ENCODE measurements around the gene PPFIBP1.

The PPFIBP1 gene

DNA sequence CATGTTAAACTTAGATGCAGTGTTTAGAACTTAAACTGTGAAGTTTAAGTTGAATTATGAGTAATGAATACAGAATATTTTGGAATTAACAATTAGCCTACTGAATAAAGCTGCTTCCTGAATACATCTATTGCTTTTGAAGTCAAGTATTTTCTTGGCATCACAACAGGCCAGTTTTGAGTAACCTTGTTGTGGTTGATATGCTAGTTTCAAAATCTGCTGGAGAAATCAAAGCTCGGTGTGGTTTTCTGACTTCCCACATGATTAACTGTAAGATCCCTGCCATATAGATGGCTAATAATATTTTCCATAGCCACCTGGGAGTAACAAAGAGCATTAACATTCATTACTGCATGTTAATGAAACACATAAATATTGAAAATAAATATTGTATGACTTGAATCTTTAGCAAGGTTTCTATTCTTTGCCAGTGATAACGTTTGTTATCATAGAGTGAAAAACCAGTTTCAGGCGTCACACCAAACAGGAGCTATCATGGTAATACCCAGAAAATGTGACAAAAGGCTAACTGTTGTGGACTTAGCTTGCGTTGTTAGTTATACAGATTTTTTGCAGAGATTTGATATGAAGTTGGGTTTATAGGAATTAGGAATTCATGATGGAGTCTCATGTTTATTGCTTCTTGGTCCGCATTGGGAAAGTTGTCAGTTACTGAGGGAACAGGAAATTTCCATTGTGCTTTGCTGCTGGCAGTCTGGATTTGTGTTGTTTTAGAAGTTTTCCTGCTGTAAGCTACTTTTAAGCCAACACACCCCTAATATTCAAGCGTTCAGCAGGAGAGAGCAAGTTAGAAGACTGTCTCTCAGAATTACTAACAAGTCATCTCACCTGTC, 32.1 kb downstream of the PPFIBP1 start:
- H3K4me1 ChIP-seq (ENCODE audit: low read length): no peaks in the 10 kb centered on the region
- no peak overlapping the region for H3K9ac ChIP-seq (ENCODE audit: low read length)
- no peaks in the 10 kb centered on the region for H3K9me3 ChIP-seq (replicated peaks; ENCODE audit: insufficient read depth, low read length)
- no peaks in the 10 kb centered on the region for H3F3A ChIP-seq (ENCODE audit: insufficient read depth, low read length)
- H3K27ac ChIP-seq (ENCODE audit: low read length): no peak overlapping the region
- H3K79me2 ChIP-seq (ENCODE audit: low read length): no peaks in the 10 kb centered on the region
- H3K4me2 ChIP-seq (ENCODE audit: low read depth, low read length): no peak overlapping the region
- no peak overlapping the region for H2AFZ ChIP-seq (ENCODE audit: low read length)
- H4K20me1 ChIP-seq (ENCODE audit: insufficient read depth, low read length): no peaks in the 10 kb centered on the region
- no peaks in the 10 kb centered on the region for H3K9me2 ChIP-seq (replicated peaks; ENCODE audit: insufficient read depth, low read length)
- DNase-seq: no peak
- H3K4me3 ChIP-seq (ENCODE audit: low read length): no peak overlapping the region
- H3K36me3 ChIP-seq (replicated peaks; ENCODE audit: insufficient read depth, low read length): no peaks in the 10 kb centered on the region
- TF ChIP-seq, protein P1, sequence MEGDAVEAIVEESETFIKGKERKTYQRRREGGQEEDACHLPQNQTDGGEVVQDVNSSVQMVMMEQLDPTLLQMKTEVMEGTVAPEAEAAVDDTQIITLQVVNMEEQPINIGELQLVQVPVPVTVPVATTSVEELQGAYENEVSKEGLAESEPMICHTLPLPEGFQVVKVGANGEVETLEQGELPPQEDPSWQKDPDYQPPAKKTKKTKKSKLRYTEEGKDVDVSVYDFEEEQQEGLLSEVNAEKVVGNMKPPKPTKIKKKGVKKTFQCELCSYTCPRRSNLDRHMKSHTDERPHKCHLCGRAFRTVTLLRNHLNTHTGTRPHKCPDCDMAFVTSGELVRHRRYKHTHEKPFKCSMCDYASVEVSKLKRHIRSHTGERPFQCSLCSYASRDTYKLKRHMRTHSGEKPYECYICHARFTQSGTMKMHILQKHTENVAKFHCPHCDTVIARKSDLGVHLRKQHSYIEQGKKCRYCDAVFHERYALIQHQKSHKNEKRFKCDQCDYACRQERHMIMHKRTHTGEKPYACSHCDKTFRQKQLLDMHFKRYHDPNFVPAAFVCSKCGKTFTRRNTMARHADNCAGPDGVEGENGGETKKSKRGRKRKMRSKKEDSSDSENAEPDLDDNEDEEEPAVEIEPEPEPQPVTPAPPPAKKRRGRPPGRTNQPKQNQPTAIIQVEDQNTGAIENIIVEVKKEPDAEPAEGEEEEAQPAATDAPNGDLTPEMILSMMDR (IDR thresholded peaks at IDR 0.05; ENCODE audit: low read length): no peak
- TF ChIP-seq EZH2 (optimal IDR thresholded peaks at IDR 0.05; ENCODE audit: low read depth, low read length) (no peak), EZH2phosphoT487 (IDR thresholded peaks at IDR 0.05; ENCODE audit: low read length) (no peak)
- no peaks in the 10 kb centered on the region for H3K27me3 ChIP-seq (replicated peaks; ENCODE audit: insufficient read depth, low read length)

- Histone ChIP-seq H3K9me3 (replicated peaks; ENCODE audit: insufficient read depth, low read length) (no peaks in the 10 kb centered on the region), H3K4me1 (ENCODE audit: low read length) (no peaks in the 10 kb centered on the region), H3F3A (ENCODE audit: insufficient read depth, low read length) (no peaks in the 10 kb centered on the region), H3K4me2 (ENCODE audit: low read depth, low read length) (no peak overlapping the region), H3K27ac (ENCODE audit: low read length) (no peak overlapping the region), H3K79me2 (ENCODE audit: low read length) (no peaks in the 10 kb centered on the region), H3K27me3 (replicated peaks; ENCODE audit: insufficient read depth, low read length) (no peaks in the 10 kb centered on the region), H3K36me3 (replicated peaks; ENCODE audit: insufficient read depth, low read length) (no peaks in the 10 kb centered on the region), H4K20me1 (ENCODE audit: insufficient read depth, low read length) (no peaks in the 10 kb centered on the region), H3K4me3 (ENCODE audit: low read length) (no peak overlapping the region), H3K9me2 (replicated peaks; ENCODE audit: insufficient read depth, low read length) (no peaks in the 10 kb centered on the region), H2AFZ (ENCODE audit: low read length) (no peak overlapping the region), H3K9ac (ENCODE audit: low read length) (no peak overlapping the region)
- TF ChIP-seq EZH2phosphoT487 (IDR thresholded peaks at IDR 0.05; ENCODE audit: low read length) (no peak), EZH2 (optimal IDR thresholded peaks at IDR 0.05; ENCODE audit: low read depth, low read length) (no peak)
- TF ChIP-seq, protein P1 (IDR thresholded peaks at IDR 0.05; ENCODE audit: low read length): no peak
- no peak for DNase-seq
Measured at GRCh38 chr12:27560126-27560525, 36.1 kb downstream of the PPFIBP1 start.

DNA sequence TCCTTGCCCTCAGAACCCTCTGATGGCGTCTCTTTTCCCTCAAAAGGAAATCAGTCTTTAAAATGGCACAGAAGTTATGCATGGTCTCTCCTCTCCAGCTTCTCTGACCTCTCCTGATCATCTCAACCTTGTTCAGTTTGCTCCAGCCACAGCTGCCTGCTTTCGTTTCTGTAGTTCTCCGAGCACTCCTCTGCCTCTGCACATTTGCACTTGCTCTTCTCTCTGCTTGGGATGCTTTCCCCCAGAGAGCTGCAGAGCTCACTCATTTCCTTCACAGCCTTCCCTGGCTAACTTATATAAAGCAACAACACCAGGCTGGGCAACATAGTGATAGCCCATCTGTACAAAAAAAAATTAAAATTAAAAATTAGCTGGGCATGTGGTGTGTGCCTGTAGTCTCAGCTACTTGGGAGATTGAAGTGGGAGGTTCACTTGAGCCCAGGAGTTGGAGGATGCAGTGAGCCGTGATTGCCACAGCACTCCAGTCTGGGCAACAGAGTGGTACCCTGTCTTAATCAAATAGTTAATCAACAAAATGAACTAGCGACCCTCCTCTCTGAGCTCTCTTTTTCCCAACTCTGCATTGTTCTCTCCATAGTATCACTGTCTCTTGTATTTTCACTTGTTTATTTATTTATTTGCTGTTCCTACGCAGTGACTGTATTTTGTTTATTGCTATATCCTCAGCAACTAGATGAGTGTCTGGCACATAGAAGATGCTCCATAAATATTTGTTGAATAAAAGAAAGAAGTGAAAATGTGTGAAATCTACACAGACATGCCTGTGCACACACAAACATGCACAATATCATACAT, 37.7 kb downstream of the PPFIBP1 start:
- TF ChIP-seq EZH2 (optimal IDR thresholded peaks at IDR 0.05; ENCODE audit: low read depth, low read length): no peak
- TF ChIP-seq, protein P1 (IDR thresholded peaks at IDR 0.05; ENCODE audit: low read length): no peak
- no peak for TF ChIP-seq EZH2phosphoT487 (IDR thresholded peaks at IDR 0.05; ENCODE audit: low read length)
- Histone ChIP-seq H3K4me2 (ENCODE audit: low read depth, low read length) (no peak overlapping the region), H3K27ac (ENCODE audit: low read length) (no peak overlapping the region), H3K27me3 (replicated peaks; ENCODE audit: insufficient read depth, low read length) (no peaks in the 10 kb centered on the region), H3K36me3 (replicated peaks; ENCODE audit: insufficient read depth, low read length) (no peaks in the 10 kb centered on the region), H3K9ac (ENCODE audit: low read length) (no peak overlapping the region), H2AFZ (ENCODE audit: low read length) (no peak overlapping the region), H3K79me2 (ENCODE audit: low read length) (no peaks in the 10 kb centered on the region), H3F3A (ENCODE audit: insufficient read depth, low read length) (no peaks in the 10 kb centered on the region), H4K20me1 (ENCODE audit: insufficient read depth, low read length) (no peaks in the 10 kb centered on the region), H3K4me3 (ENCODE audit: low read length) (no peak overlapping the region), H3K4me1 (ENCODE audit: low read length) (no peaks in the 10 kb centered on the region), H3K9me2 (replicated peaks; ENCODE audit: insufficient read depth, low read length) (no peaks in the 10 kb centered on the region), H3K9me3 (replicated peaks; ENCODE audit: insufficient read depth, low read length) (no peaks in the 10 kb centered on the region)
- no peak for DNase-seq

Measured in MM.1S (cell line).